OCI-LY3 (cell line): Measurements from ENCODE around the gene TAF1.

Experiments
- EZH2phosphoT487 ChIP-seq: fragments of 200-600 bp; shearing (Covaris generic); IDR thresholded peaks from 2 replicates; pipeline ENCODE4 v1.6.1; 2018; ENCODE audit warnings: antibody characterized with exemption, mixed run types, low read depth
- TF ChIP-seq, protein P1 (sequence below): fragments of 200-600, 300-600 bp; sonication (generic); IDR thresholded peaks from 2 replicates; pipeline ENCODE4 v1.5.1; 2014; ENCODE audit warnings: antibody characterized with exemption, low read length, low read depth

DNA sequence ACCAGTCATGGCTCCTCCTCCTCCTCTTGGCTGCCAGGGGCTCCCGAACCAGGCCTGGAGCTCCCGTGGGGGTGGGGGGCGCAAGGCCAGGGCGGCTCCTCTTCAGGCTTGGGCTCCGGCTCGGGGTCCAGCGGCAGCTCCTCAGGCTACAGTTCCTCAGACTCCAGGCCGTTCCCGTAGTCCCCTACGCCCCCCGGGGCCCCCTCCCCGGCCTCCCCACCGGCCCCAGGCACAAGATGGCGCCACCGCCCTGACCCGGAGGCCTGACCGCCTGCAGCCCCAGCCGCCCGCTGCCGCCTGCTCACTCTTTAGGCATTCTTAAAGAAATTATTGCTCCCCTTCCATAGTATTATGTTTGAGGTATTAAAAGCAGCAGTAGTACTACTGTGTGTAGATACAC, 54.5 kb downstream of the TAF1 start:
- TF ChIP-seq, protein P1, sequence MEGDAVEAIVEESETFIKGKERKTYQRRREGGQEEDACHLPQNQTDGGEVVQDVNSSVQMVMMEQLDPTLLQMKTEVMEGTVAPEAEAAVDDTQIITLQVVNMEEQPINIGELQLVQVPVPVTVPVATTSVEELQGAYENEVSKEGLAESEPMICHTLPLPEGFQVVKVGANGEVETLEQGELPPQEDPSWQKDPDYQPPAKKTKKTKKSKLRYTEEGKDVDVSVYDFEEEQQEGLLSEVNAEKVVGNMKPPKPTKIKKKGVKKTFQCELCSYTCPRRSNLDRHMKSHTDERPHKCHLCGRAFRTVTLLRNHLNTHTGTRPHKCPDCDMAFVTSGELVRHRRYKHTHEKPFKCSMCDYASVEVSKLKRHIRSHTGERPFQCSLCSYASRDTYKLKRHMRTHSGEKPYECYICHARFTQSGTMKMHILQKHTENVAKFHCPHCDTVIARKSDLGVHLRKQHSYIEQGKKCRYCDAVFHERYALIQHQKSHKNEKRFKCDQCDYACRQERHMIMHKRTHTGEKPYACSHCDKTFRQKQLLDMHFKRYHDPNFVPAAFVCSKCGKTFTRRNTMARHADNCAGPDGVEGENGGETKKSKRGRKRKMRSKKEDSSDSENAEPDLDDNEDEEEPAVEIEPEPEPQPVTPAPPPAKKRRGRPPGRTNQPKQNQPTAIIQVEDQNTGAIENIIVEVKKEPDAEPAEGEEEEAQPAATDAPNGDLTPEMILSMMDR: no peak
- TF ChIP-seq EZH2phosphoT487: no peak
